NOMO-1 treated with DMSO at 0.1 percent for 48 hours (cell line): ENCODE results near the gene ULK2.
A peak's percentile ranks its signal among the peaks of the same experiment; 100 is the strongest.
"Not testable (repeated sequence)": the region's sequence is repeated elsewhere in the genome, so short reads cannot be mapped to it uniquely, and the experiment has no call there.

Experiments used
- DNase-seq: peaks from one replicate; lab custom pipeline; 2025; ENCODE audit not compliant: unreplicated experiment; lab: John Stamatoyannopoulos, UW

Gene ULK2

GRCh38 chr17:19867329-19868078, at the start of gene ULK2:
TSS of gene ULK2 (minus strand) at chr17:19867936. CDS start at chr17:19867417, 519 bp downstream.
- peak; percentile 56 for DNase-seq

- no peak for DNase-seq
Observed at GRCh38 chr17:19915245-19915978, 47.7 kb upstream of the ULK2 start.

DNA sequence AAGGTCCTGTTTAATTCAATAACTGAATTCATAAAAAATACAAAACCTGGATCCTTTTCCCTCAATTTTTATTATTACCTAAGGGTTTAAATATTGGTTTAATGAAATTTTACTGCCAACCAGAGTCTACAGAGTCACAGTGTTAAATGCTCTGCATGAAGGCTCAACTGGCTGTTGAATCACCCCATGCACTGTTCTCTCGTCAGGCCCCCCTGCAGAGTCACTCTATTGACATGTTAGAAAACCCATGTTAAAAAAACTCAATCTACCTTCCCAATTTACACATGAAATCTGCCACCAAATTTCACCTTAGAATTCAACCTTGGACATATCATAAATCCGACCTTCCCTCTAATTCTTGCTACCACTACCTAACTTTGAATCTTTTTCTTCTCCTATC, 43.3 kb upstream of the ULK2 start:
- no peak for DNase-seq

GRCh38 chr17:19909139-19909538, 41.4 kb upstream of the ULK2 start:
- DNase-seq = no peak

- peak; percentile 45 for DNase-seq
Observed at GRCh38 chr17:19905502-19905901, 37.8 kb upstream of the ULK2 start.

DNA sequence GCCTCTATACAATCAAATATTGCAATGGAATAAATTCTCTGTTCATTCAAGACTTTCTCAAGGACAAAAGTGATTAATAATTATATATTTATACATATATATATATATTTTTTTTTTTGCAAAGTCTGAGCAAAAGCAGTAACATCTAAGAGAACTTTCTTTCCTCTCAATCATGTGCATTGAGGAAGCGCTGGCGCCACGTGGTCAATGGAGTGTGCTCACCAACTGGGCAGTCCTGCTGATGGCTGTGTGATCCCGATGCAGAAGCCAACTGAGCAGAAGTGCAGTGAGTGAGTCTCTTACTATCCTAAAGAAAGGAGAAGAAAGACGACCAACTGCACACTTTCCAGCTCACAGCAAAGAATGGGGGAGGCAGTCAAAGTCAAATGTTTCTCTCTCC, 37.2 kb upstream of the ULK2 start:
- DNase-seq = no peak

GRCh38 chr17:19904412-19904811, 36.7 kb upstream of the ULK2 start:
- DNase-seq = no peak

- DNase-seq = no peak
Observed at GRCh38 chr17:19900809-19901208, 33.1 kb upstream of the ULK2 start.

DNA sequence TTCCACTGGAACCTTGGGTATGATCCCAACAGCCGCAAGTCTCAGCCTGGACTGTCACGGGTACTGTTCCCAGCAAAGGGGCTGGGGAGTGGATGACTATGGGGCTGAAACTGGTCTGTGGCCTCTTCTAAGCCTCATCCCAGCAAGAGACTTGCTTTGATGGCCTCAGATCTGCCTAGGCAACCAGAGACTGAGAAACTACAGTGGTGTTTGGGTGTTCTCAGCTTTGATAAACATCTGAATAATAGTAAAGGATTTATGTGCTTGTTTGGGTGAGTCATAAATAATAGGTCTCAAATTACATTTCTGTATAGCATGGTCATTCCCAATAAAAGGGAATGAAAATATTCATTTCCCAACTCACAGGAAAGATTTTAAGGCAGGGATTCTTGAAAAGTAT, 30.2 kb upstream of the ULK2 start:
- DNase-seq = no peak

DNA sequence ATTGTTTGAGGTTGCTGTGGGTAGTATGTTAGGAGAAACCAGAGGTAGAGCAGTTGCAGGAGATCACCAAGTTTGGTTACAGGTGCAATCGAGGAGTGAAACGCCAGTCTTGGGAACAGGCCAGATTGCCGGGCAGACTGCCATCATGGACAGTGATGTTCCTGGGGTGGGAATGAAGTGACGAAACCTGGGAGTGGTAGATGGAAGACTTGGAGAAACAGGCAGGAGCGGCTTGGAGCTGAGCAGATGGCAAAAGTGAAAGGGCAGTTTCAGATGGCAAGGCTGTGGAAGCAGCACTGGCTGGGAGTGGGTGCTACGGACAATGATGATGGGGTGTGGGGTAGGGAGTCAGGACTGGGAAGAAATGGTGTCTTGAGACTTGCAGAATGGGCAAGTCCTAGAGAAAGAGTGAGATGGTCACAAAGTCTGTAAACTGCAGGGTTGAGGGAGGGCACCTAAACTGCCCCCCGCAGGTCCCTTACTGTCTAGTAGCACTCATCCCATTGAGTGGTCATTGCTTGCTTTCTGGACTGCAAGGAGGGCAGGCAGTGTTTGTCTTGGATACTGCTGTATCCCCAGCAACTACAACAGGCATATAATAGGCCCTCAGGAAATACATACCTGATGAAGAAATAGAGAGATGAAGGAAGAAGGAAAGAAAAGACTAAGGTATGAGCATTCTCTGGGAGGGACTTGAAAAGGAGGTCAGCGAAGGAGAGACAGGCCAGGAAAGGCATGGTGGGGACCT, 29.5 kb upstream of the ULK2 start:
- no peak for DNase-seq

DNA sequence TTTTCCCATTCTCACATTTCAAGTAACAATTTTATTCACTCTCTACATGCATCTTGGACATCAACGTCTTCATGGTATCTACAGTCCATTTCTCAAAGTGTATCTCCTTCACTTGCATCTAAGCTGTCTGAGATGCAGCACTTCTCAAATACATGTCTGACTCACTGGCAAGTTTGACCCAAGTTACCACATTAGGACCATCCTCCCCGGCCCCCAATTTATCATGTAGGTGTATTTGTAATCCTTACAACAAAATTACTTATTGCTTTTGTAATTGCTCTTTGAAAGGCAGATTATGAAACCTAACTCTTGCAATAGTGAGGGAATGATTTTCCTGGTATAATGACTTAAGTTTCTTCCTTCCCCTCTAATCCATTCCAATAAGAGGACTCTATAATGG, 28.9 kb upstream of the ULK2 start:
- DNase-seq = no peak

DNA sequence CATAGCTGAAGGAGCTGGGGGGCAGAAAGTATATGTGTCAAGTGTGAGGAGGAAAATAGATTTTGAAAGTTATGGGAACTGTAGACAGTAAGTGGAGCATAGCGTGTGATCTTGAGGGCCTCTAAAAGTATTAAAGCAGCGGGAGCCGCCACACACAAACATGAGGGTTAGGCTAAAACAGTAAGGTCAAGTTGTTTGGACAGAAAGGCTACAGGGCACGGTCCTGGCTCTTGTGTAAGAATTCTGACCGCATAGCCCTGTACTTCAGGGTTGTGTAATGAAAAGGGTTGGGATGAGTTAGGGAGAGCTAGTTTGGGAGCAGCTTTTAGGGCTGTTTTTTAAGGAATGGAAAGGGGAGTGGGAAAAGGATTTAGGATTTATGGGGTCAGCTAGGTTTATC, 22.8 kb upstream of the ULK2 start:
- DNase-seq = not testable (repeated sequence)

DNA sequence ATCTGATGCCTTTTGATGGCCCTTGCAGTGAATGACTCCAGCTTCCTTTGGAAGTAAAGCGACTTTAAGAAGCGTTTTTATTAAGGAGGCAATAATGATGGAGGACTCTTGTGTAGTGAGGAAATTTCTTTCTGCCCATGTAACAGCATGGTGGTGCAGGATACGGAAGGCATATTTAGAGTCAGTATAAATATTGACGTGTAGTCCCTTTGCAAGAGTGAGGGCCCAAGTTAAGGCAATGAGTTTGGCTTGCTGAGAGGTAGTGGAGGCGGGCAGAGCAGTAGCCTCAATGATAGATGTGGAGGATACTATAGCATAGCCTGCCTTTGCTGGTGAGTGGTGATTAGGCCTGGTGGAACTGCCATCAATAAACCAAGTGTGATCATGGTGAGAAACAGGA, 22.3 kb upstream of the ULK2 start:
- DNase-seq = not testable (repeated sequence)

DNA sequence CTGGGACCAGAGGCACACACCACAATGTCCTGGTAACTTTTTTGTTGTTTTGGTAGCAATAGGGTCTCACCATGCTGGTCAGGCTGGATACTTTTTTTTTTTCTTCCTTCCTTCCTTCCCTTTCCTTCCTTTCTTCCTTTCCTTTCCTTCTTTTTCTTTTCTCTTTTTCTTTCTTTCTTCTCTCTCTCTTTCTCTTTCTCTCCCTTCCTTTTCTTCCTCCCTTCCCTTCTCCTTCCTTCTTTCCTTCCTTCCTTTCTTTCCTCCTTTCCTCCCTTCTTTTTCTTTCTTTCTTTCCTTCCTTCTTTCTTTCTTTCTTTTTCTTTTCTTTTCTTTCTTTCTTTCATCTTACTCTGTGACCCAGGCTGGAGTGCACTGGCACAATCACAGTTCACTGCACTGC, 18.4 kb upstream of the ULK2 start:
- DNase-seq = no peak

DNA sequence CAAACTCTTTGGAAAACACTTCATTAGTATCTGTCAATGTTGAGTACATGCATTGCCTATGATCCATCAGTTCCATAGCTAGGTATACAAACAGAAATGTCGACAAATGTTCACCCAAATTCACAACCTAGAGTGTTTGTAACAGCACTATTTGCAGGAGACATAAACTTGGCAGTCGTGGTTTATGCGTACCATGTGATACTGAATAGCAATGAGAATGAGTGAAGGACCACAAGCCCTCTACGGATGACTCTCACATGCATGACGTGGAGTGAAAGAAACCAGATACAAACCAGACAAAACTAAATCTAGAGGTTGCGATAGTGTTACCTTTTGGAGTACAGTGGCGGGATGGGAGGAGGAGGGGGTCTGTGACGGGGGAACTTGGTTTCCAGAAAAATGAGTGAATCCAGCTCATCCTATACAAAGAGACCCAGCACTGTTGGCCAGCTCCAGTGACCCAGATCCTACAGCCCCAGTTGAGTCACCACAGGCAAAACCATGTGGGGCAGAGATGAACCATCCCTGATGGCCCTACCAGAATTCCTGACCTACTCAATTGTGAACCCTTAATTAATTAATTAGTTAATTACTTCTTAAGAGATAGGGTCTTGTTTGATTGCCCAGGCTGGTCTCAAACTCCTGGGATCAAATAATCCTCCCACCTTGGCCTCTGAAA, 15.9 kb upstream of the ULK2 start:
- no peak for DNase-seq

- no peak for DNase-seq
Observed at GRCh38 chr17:19880393-19880792, 12.7 kb upstream of the ULK2 start.

DNA sequence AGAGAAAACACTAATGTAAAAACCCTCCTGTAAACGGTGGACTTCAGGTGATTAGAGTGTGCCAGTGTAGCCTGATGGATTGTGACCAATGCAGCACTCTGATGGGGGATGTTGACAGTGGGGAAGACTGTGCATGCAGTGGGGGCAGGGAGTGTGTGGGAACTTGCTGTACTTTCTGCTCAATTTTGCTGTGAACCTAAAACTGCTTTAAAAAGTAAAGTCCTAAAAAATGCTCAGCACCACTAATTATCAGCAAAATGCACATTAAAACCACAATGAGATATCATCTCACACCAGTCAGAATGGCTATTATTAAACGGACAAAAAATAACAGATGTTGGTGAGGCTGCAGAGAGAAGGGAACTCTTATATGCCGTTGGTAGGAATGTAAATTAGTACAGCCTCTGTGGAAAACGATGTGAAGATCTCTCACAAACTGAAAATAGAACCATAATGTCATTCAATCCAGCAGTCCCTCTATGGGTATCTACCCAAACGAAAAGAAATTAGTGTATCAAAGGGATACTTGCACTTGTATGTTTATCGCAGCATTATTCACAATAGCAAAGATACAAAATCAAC, 9.7 kb upstream of the ULK2 start:
- no peak for DNase-seq

DNA sequence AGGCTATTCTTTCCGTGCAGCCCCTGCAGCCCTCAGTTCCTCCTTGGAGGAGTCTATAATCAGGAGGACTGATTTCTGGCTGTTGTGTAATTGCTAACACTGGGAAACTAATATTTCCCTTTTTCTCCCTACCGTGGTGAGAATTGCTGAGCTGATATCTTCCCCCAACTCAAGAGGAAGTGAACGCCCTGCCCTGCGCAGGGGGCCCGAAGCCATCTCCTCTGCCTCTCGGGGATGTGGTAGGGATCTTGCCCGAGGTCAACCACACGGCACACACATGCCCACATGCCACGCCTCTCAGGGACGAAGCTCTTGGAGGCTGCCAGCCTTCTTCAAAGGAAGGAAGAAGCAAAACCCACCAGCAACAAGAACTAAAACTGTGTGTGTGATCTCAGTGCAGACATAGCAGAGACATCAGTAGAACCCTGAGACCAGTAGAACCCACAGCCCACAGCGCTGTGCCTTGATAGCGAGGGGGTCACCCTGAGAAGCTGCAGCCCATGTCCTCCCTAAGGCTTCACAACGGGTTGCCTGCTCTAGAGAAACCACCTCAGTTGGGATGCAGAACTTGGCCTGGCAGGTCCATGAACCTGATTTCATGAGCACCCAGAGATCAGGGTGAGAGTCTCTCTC, 8.9 kb upstream of the ULK2 start:
- peak; percentile 88 for DNase-seq

DNA sequence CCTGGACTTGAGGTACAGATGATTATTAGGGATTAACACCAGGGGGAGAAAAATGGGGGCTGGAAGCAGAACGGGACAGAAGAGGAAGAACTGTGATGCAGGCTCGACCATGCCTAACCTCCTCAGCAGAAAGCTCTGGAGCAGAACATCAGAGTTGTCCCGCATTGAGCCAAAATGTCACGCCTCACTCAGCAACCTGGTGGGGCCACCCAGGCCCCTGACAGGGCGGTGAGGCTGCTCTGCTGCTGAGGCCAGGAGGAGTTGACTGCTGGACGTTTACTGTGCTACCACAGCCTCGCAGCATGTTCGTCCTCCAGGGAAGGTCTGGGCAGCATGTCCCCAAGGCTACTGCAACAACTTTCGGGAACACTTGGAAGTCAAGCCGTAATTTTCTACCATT, 6.5 kb upstream of the ULK2 start:
- DNase-seq = no peak

DNA sequence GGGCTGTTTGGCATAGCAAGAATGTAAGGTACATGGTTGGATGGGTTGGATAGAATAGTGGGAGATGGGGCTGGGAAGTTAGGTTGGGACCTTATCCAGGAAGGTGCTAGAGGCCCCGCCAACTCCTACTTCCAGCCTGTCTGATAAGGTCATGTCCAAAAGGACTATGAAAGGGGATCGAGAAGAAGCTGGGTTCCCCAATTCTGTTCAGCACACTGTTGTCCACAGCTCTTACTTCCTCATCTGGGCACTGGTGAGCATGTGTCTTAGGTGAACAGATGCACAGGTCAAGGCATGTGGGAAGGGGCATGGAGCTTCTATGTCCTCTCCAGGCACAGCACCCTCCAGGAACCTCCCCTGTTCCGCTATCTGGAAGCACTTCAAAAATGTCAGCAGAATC, 5.6 kb upstream of the ULK2 start:
- DNase-seq = peak; percentile 15

GRCh38 chr17:19868079-19868395, 301 bp upstream of the ULK2 start:
- no peak for DNase-seq
